Ishikawa (cell line): ENCODE results near the gene TTC38.

Source experiments
- CEBPB ChIP-seq: IDR thresholded peaks from 2 replicates; pipeline ENCODE4 v1.6.1; 2012
- CREB1 ChIP-seq: IDR thresholded peaks from 2 replicates; pipeline ENCODE4 v1.6.1; 2012; ENCODE audit warnings: low read depth
- EGR1 ChIP-seq: IDR thresholded peaks from 2 replicates; pipeline ENCODE4 v1.6.1; 2012
- EP300 ChIP-seq: IDR thresholded peaks from 2 replicates; pipeline ENCODE4 v1.6.1; 2012; ENCODE audit warnings: borderline replicate concordance
- FOXM1 ChIP-seq: IDR thresholded peaks from 2 replicates; pipeline ENCODE4 v1.6.1; 2012; ENCODE audit warnings: low read depth, borderline replicate concordance
- NFIC ChIP-seq: IDR thresholded peaks from 2 replicates; pipeline ENCODE4 v1.6.1; 2012
- RAD21 ChIP-seq: IDR thresholded peaks from 2 replicates; pipeline ENCODE4 v1.6.1; 2012; ENCODE audit warnings: low read depth
- TAF1 ChIP-seq: IDR thresholded peaks from 2 replicates; pipeline ENCODE4 v1.6.1; 2012; ENCODE audit warnings: low read depth, mild to moderate bottlenecking
- TCF12 ChIP-seq: IDR thresholded peaks from 2 replicates; pipeline ENCODE4 v1.6.1; 2012; ENCODE audit warnings: low read depth
- YY1 ChIP-seq: IDR thresholded peaks from 2 replicates; pipeline ENCODE4 v1.6.1; 2012; ENCODE audit warnings: low read depth
- ZBTB7A ChIP-seq: IDR thresholded peaks from 2 replicates; pipeline ENCODE4 v1.6.1; 2012; ENCODE audit warnings: low read depth
- TF ChIP-seq, protein P1 (sequence below): IDR thresholded peaks from 2 replicates; pipeline ENCODE4 v1.6.1; 2012
- TF ChIP-seq, protein P2 (sequence below): IDR thresholded peaks from 2 replicates; pipeline ENCODE4 v1.6.1; 2012; ENCODE audit warnings: low read depth, mild to moderate bottlenecking

DNA sequence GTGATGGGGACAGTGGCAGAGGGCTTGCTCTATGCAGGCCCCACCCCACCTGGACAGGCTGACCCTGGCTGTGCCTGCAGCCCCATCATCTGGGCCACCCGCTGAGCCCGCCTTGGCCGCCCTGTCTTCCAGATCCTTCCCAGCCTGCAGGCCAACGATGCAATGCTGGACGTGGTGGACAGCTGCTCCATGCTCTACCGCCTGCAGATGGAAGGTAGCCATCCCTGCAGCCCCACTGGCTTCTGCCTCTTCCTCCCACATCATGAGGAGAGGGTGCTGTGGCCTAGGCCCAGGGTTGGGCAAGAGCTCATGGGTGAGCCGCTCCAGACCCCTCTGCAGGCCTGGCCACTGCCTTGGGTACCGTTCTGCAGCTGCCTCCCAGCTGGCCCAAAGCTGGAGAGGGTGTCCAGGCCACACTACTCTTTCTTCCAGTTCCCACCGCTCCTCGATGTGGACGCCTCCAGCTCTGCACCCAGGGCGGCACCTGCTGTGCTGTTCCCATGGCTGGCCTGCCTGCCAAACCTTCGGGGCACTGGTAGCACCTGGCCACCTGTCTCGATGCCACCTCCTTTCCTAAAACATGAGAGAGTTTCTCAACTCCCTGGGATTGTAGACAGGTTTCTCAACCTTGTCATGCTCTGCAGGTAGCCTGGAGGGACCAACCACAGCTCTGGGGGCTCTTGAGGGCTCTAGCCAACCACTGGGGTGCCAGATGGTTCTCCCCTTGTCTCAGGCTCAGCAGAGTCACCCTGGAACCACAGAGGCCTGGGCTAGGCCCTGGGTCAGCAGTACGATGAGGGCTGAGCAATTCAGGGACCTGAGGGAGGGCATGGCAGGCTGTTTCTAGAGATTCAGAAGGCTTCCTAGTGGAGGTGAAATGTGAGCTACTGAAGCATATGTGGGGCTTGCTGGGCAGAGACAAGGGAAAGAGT lies 19.4 kb downstream of the TTC38 start:
- no peak for TF ChIP-seq ZBTB7A
- TF ChIP-seq CREB1 = no peak
- TF ChIP-seq NFIC = no peak
- no peak for TF ChIP-seq EP300
- TF ChIP-seq TAF1 = no peak
- TF ChIP-seq YY1 = no peak
- TF ChIP-seq, protein P1, sequence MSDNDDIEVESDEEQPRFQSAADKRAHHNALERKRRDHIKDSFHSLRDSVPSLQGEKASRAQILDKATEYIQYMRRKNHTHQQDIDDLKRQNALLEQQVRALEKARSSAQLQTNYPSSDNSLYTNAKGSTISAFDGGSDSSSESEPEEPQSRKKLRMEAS = no peak
- no peak for TF ChIP-seq TCF12
- TF ChIP-seq, protein P2, sequence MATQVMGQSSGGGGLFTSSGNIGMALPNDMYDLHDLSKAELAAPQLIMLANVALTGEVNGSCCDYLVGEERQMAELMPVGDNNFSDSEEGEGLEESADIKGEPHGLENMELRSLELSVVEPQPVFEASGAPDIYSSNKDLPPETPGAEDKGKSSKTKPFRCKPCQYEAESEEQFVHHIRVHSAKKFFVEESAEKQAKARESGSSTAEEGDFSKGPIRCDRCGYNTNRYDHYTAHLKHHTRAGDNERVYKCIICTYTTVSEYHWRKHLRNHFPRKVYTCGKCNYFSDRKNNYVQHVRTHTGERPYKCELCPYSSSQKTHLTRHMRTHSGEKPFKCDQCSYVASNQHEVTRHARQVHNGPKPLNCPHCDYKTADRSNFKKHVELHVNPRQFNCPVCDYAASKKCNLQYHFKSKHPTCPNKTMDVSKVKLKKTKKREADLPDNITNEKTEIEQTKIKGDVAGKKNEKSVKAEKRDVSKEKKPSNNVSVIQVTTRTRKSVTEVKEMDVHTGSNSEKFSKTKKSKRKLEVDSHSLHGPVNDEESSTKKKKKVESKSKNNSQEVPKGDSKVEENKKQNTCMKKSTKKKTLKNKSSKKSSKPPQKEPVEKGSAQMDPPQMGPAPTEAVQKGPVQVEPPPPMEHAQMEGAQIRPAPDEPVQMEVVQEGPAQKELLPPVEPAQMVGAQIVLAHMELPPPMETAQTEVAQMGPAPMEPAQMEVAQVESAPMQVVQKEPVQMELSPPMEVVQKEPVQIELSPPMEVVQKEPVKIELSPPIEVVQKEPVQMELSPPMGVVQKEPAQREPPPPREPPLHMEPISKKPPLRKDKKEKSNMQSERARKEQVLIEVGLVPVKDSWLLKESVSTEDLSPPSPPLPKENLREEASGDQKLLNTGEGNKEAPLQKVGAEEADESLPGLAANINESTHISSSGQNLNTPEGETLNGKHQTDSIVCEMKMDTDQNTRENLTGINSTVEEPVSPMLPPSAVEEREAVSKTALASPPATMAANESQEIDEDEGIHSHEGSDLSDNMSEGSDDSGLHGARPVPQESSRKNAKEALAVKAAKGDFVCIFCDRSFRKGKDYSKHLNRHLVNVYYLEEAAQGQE = no peak
- no peak for TF ChIP-seq RAD21
- no peak for TF ChIP-seq FOXM1
- TF ChIP-seq CEBPB = no peak
- TF ChIP-seq EGR1 = no peak
